Measurements from ENCODE around the gene JAZF1.
A peak's percentile ranks its signal among the peaks of the same experiment; 100 is the strongest.

JAZF1 gene

GRCh38 chr7:28191184-28191583, 10.6 kb upstream of the JAZF1 start:
- no peak for DNase-seq

GRCh38 chr7:28190077-28190710, 9.6 kb upstream of the JAZF1 start:
- DNase-seq, result no peak

GRCh38 chr7:28187012-28187411, 6.4 kb upstream of the JAZF1 start:
- DNase-seq, result no peak

GRCh38 chr7:28183627-28184026, 3.0 kb upstream of the JAZF1 start:
- no peak for DNase-seq

- DNase-seq, result no peak
Observed at GRCh38 chr7:28182071-28182471, 1.5 kb upstream of the JAZF1 start.

GRCh38 chr7:28181416-28181815, 821 bp upstream of the JAZF1 start:
- no peak for DNase-seq

- DNase-seq, result no peak
Observed at GRCh38 chr7:28180031-28180363, 598 bp downstream of the JAZF1 start.

- DNase-seq, result peak; percentile 70
Observed at GRCh38 chr7:28179120-28180030, 1.2 kb downstream of the JAZF1 start.

- no peak for DNase-seq
Observed at GRCh38 chr7:28178599-28178998, 2.0 kb downstream of the JAZF1 start.

GRCh38 chr7:28177836-28178235, 2.8 kb downstream of the JAZF1 start:
- no peak for DNase-seq

GRCh38 chr7:28176645-28177044, 4.0 kb downstream of the JAZF1 start:
- no peak for DNase-seq

GRCh38 chr7:28176174-28176573, 4.4 kb downstream of the JAZF1 start:
- DNase-seq, result no peak

GRCh38 chr7:28174901-28175661, 5.5 kb downstream of the JAZF1 start:
- DNase-seq, result no peak

- DNase-seq, result no peak
Observed at GRCh38 chr7:28174442-28174841, 6.2 kb downstream of the JAZF1 start.

GRCh38 chr7:28173531-28173930, 7.1 kb downstream of the JAZF1 start:
- no peak for DNase-seq

GRCh38 chr7:28172958-28173357, 7.6 kb downstream of the JAZF1 start:
- no peak for DNase-seq

- DNase-seq, result no peak
Observed at GRCh38 chr7:28170701-28171100, 9.9 kb downstream of the JAZF1 start.

GRCh38 chr7:28169230-28169629, 11.4 kb downstream of the JAZF1 start:
- DNase-seq, result no peak

GRCh38 chr7:28168393-28169158, 12.0 kb downstream of the JAZF1 start:
- no peak for DNase-seq

- DNase-seq, result no peak
Observed at GRCh38 chr7:28166982-28167715, 13.4 kb downstream of the JAZF1 start.

GRCh38 chr7:28165961-28166955, 14.3 kb downstream of the JAZF1 start:
- DNase-seq, result no peak

Measured in activated CD4-positive, alpha-beta T cell treated with anti-CD3 and anti-CD28 coated beads for 48 hours (primary cell).